ENCODE results near the gene GRIK4.
"Not testable (repeated sequence)": the region's sequence is repeated elsewhere in the genome, so short reads cannot be mapped to it uniquely, and the experiment has no call there.

Gene GRIK4

DNA sequence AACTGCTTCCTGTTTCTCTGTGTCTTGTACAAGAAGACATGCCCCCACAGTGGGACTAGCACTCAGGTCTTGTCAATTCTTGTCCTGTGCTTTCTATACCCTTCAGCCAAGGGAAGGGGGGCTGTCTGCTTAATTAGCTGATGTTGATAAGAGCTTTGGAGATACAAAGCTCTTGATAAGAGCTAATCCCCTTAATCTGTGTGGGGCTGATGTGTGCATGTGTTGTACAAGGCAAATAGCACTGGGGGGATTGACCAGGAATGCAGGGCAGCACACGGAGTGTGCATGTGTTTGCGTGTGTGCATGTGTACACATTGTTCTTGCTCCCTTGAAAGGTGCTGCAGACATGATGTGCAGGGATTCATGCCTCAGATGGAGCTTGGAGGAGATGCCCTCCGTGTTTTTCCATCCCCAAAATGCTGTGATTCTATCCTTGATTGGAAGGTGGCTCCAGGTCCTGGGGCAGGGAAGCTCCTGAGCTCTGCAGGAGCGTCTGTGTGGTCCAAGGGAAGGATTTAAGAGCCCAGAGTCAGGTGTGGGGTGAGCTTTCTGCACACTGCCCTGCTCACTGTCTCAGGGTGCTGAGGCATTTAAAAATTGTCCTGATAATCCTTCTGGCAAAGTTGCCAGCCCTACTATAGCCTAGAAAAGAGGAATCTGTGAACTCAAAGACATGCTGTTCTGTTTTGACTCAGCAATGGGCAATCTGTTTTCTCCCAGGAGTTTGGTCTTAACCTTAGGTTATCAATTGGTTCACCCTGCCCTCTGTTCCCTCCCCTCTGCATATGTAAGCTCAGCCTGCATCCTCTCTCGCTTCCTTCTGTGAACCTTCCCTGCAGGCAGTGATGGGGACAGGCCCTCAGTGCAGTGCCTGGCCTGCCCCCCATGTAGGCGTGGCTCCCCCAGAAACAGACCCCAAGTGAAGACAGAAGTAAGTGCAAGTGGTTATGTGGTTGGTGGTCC, 102.0 kb downstream of the GRIK4 start:
- DNase-seq, result no peak

DNA sequence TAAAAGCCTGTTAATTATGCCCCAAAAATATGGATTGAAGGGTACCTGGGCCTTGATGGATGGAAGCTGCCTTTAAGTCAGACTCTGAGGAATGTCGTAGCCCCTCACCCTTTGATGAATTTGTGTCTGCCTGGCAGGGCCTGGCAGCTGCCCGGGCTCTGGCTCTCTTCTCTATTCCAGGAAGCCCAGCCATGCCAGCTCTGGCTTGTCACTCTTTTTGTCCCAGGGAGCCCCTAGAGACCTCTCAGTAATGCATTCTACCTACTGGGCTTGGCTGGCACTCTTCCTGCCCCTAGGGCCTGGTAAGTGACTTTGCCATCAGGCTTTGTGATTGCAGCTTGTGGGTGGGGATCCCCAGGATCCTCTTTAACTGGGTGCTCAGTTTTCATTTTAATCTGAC, 103.8 kb downstream of the GRIK4 start:
- no peak for DNase-seq

DNA sequence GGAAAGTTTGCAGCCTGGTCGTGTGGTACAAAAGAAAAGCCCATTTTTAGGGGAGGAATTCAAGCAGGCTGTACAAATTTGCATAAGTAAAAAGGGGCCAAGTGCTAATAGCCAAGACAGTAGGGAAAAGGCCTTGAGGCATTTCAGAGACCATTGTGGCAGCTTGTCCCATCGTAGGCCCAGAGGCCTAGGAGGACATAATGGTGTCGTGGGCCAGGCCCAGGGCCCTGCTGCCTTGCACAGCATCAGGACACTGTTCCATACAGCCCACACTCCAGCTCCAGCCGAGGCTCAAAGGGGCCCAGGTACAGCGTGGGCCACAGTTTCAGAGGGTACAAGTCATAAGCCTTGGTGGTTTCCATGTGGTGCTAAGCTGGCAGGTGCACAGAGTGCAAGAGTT, 106.9 kb downstream of the GRIK4 start:
- DNase-seq, result no peak

DNA sequence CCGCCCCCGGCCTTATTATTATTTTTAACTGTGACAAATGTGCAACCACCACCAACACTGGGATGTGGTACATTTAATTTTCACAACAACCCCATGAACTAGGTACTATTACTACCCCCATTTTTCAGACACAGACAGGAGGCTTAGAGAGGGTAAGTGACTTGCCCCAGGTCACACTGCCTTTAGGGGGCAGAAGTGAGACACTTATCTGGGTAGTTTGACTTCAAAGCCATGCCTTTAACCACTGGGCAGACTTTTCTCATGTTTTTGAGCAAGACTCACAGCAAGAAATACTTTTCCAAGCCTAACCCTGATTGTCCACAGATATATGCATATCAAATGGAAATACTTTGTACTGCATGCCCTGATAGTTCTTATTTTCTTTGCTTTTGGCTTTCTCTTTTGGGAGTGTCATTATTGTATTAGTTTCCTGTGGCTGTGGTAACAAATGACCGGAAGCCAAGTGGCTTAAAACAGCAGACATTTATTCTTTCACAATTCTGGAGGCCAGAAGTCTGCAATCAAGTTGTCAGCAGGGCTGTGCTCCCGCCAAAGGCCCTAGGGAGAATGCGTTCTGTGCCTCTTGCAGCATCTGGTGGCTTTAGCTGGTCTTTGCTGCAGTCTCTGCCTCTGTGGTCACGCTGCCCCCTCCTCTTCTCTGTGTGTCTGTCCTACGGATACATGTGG, 110.8 kb downstream of the GRIK4 start:
- no peak for DNase-seq

DNA sequence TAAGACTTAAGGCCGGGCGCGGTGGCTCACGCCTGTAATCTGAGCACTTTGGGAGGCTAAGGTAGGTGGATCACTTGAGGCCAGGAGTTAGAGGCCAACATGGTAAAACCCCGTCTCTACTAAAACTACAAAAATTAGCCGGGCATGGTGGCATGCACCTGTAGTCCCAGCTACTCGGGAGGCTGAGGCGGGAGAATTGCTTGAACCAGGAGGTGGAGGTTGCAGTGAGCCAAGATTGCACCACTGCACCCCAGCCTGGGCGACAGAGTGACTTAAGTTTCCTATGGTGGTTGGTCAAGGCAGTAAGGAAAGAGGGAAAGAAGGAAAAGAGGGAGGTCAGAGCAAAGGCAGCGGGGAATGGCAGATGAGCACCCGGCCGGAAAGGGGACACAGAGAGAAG, 113.4 kb downstream of the GRIK4 start:
- DNase-seq, result not testable (repeated sequence)

DNA sequence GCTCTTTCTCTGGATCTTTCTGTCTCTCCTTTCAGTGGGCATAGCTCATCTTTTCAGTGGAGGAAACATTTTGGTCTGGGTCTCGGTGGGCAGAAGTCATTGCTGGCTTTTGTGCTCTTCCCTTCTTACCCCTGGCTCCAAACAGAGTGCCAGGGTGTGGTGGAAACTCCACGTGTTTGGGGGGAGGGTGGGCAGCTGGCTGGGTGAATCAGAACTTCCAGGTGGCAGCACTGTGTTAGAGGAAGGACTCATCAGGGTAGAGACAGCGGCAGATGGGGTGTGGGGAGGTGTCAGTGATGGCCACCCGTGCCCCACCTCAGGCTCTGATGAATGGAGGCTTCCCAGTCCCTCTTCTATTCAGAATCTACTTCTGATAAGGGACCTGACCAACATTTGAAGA, 114.0 kb downstream of the GRIK4 start:
- DNase-seq, result no peak

DNA sequence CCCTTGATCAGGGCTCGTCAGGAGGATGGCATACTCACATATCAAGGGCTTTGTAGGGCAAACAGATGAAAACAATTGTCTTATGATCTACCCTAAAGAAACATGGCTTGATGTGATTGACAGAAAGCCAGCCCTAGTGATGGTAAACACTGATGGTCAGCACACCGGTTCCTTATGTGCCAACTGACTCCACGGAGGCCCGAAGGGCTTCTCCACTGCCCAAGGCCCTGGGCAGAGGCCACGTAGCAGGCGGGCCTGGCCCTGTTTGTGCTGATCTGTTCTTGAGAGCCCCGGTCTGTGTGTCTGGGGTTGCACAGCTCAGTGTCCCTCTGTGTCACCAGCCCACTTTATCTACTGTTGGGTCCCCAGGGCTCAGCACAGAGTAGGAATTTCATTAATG, 115.2 kb downstream of the GRIK4 start:
- no peak for DNase-seq

DNA sequence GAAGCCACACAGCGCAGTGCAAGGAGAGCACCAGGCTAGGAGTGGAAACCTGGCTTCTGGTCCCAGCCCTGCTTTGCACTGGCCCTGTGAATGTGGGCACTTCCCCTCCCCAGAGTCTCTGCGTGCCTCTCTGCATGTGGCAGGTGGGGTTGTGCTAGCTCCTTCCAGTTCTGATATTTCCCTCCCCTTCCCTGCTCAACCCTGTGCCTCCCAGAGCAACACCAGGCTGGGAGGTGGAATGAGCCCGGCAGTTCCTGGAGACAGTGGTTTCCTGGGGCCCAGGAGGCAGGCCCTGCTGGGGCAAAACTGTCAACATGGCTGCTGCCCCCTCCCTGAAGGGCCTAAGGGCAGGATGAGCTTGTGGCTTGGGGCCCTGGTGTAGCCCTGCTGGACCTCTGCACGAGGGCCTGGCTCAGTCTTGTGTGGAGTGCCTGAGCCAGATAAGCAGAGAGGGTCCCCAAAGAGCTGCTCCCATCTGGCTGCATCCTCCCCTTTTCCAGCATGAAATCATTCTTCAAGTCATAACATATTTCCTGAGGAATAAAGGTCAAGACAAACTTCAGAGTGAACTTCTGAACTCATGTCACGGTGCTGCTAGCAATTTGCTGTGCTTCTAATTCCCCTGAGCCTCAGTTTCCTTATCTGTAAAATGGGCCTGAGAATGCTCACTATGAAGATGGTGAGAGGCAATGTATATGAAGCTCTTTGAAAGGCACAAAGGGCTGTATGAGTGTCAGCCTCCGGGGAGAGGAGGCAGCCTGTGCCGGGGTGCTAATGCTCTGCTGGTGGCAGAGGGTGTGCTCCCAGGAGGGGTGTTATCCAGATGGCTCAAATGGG, 116.0 kb downstream of the GRIK4 start:
- DNase-seq, result no peak

DNA sequence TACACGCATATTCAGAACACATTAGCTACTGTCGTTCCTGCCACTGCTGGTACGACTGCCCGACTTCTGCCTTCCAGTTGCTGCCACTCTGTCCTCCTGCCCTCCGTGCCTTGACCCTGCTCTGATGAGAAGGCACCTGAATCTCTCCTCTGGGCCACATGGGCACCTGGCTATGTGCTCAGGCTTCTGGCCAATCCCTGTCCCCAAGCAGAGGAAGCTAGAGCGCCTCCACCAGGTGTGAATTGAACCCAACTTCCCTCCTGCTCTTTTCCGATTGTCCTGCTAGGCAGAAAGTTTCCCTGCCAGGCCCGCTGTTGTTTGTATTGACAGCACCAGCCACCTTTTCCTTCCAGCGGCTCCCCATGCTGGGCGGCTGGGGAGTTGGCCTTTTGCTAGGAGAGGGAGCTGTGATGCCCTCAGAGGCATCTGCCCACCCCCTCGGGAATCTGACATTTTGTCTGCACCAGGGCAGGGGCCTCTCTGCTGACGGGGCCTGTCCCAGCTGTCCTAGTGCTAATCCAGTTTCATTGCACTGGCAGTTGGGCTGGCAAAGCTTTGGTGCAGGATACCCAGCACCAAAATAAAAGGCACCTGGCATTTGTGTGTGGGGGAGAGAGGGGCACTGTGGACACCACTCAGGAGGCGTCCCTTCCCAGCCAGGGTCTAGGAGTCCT, 118.0 kb downstream of the GRIK4 start:
- no peak for DNase-seq

DNA sequence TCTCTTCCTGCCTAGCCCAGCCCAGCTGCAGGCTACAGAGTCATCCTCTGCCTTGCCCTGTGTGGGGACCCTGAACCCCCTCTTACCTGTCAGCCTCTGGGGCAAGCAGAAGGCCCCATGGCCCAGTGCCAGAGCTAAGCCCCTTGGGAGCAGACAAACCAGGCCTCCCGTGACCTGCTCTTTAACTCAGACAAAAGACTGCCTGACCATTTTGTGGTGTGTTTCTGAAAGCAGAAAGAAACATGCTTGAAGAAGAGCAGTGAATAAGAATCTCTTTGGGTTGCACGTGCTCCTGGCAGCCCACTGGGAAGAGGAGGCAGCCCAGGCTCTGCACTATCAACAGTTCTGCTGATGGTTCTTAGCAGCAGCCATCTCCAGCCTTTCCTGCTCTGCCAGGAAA, 118.6 kb downstream of the GRIK4 start:
- no peak for DNase-seq

DNA sequence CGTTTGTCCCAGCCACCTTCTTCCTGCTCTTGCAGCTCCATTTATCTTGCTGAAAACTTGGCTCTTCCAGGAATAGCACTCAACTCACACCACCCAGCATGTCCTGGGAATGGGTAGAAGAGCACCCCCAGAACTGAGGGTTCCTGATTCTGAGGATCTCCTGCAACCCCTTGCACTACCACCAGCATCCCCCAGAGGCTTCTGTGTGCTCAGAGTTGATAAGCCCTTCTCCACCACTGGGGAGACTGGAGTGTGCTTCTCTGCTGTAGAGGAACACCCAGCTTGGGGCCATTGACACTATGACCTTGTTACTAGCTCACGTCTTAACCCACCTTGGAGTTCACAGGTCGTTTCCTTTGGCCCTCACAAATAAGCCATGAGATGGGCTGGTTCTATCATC, 121.0 kb downstream of the GRIK4 start:
- no peak for DNase-seq

DNA sequence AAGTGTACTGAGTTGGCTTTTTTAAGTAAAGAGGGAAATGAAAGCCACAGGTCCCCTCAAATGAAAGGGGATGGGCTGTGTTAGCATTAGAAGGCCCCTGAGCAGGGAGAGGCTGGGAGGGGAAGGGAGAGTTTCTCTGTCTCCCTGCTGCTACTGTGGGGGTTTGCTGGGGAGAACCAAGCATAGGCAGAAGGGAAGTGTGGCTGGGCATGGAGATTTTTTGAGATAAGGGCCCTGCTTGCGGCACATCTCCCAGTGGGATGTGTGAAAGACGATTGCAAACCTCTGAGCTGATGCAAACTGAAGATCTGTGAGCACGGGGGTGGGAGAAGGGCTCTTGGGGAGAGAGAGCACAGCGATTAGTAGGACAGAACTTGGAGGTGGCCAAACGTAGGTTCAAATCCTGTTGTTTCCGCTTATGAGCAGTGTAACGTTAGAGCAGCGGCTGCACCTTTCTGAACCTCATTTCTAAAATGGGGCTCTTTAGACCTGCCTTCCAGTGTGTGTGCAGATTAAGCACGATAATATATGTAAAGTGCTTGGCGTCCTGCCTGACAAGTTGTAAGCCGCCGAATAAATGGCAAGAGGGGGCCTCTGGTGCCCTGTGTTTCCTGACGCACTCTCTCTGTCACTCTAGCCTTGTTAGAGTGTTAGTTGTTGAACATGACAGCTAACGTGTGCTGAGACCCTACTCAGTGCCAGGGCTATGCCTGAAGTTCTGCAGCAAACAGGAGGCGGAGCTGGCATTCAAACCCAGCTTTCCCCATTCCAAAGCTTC, 122.3 kb downstream of the GRIK4 start:
- no peak for DNase-seq

DNA sequence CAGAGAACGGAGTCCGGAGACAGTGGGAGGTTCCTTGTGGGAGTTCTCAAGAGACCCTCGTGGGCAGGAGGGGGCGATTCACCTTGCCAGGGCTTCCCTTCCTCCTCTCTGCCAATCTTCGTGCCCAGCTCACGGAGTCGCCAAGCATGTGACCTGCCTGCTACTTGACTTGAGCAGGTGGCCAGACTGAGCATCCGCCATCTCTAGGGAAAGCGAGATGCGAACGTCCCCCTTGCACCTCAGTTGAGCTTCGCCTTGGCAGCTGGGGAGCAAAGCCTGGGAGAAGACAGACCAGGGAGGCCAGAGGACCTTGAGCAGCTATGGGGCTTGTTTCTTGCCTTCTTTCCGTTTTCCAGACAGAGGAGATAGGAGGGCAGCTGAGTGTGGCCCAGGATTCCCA, 123.2 kb downstream of the GRIK4 start:
- DNase-seq, result no peak

DNA sequence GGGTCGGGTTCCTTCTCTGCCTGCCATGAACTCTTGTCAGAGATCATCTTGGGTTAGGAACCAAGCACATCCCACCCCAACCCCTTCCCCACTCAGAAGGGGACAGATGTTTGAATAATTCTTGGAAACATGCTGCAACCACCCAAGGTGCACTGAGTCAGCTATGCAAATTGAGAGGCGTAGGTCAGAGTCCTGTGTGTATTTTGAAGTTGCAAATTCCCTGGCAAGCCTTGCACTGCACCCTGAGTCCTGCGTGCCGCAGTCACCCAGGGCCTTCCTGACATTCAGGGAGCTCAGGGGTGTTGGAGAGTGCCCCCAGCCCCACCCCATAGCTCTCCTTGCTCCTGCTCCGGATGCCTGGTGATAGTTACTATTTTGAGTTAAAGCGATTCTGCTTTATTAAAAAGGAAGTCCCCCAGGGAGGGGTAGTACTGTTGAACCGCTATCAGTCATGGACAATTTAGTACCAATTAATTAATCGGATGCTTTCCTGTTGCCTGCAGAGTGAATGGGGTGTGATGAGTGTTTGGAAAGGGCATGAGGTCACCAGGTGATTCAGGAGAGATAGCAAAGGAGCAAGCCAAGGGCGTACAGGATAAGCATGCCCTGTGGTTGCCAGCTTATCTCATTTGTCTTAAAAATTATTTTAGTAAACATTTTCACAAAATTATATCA, 123.7 kb downstream of the GRIK4 start:
- DNase-seq, result no peak

DNA sequence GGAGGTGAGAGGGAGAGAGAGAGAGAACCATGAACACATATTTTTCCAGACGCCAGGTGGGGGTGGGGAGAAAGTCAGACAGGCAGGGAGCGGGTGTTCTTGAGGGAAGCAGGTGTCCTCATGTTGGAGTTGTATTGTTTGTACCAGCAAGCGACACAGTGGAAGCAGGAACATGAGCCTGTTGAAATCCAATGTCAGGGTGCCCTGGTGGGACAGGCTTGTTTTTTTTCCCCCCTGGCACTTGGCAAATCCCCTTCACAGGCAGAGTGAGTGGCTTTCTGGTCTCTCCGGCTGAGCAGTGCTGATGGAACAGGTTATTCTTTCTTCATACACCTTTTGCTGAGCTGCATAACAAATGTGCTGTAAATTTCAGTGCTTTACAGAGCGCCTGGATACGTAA, 125.6 kb downstream of the GRIK4 start:
- DNase-seq, result no peak

DNA sequence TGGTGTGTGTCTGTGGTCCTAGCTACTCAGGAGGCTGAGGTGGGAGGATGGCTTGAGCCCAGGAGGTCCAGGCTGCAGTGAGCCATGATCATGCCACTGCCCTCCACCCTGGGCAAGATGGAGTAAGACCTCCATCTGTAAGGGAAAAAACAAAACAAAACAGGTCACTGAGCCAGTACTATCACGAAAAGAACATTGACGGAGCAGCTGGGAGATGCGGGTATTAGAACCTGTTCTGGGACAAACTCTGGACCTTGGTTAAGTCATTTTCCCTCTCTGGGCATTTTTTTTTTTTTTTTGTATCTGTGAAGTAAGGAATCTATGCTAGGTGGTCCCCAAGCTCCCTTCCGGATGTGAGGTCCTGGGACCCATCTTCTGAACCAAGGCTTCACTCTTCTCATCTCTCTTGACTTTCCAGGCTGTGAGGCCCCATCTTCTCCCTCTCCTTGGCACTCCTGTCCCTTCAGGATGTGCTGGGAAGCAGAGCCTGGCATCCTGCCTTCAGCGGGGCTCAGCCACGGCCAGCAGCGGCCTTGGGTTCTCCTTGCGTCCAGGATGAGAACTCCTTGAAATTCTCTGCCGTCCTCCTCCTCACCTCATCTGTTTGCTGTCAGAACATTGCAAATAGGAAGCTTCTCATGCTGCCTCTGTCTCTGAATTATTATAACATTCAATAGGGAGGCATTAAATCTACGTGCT, 130.8 kb downstream of the GRIK4 start:
- no peak for DNase-seq

DNA sequence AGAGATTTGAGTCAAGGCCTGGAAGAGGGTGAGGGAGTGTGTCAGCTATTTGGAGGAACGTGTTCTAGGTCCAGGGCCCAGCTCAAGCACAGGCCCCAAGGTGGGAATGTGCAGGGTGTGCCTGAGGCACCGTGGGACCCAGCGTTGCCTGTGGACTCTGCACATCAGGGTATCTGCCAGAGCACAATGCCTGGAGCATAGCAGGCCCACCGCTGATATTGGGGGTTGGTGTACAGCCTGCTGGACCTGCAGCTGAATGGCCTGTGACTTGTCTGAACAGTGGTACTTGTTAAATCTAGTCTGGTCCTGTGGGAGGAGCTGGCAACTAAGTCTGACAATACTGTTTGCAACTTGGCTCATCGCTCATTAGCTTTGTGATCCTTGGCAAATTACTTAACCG, 131.7 kb downstream of the GRIK4 start:
- no peak for DNase-seq

DNA sequence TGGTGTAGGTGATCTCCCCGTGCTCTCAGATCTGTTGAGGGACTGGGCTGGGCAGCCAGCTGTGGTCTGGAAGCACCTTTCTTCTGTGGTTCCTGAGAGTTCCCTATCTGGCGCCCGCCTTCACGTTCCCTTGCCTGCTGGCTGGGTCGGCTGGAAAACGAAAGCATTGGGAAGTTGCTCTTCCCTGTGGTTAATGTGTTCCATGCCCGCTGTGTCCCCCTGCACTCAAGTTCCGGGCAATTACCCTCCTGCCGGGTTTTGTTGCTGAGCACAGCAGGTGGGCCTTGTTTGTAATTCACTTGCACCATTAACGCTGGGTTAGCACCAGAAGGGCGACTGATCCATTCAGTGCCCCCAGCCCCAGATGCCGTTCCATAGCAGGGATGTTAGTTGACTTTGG, 134.1 kb downstream of the GRIK4 start:
- DNase-seq, result no peak

DNA sequence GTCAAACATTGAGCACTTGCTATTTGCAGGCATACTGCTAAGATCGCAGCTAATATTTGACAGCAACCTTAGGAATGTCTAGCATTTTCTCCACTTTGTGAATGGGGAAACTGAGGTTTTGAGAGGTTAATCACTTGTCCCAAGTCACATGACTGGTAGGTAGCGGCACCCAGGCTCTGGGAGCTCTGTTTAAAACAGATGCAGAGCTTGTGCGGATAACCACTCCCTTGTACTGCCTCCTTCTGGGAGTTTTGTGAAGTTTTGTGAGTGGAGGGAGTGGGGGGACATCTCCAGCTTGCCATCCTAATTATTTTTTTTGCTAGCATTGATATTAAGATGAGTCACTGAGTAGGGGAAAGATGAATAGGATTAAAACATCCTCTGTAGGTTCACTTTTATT, 134.7 kb downstream of the GRIK4 start:
- no peak for DNase-seq

DNA sequence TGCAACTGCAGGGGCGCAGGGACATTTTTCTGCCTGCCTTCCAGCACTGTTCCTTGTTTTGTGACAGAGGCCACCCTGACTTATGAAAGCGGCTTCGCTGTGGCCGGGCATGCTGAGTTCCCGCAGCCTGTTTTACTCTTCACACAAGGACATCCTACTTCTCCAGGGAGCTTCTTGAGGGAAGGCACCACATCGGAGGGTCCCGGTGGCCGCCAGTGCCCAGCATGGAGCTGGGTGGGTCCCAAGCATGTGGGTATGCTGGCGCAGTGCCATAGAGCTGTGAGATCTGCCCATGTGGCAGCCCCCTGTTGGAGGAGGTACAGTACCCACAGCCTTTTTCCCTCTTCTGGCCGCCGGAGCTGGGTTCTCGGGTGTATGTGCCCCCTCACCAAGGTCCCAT, 136.1 kb downstream of the GRIK4 start:
- no peak for DNase-seq

DNA sequence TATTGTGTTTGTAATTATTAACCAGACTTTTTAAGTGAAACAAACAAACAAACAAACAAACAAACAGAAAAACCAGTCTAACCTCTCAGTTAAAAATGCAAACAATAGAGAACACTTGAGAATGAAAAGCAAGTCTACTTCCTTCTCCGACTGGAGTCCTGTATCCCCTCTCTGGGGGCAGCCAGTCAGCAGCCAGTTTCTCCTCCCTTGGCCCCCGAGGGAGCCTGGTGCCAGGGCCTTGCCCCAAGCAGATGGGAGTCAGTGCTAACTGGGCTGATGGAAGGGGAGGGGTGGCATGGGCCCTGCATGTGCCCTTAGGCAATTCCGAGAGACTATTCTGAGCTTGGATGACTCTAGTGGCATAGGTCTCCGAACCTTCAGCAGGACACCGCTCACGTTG, 137.2 kb downstream of the GRIK4 start:
- no peak for DNase-seq
